GM23338 (cell line): Measurements from ENCODE around the gene ZNF526. TPM values are rescaled to one million over a fixed set of nuclear protein-coding genes. Genes with fewer than 3 reads are reported as not detected.

Experiments used
- ATAC-seq: fragments of 200-7000 bp; cut with Tn5 transposase; 3 replicates; pipeline ENCODE4 v1.9.1; 2020
- DNase-seq: peaks from one replicate; pipeline ENCODE4 v3.0.0-alpha.2; 2015; ENCODE audit warnings: low spot score
- H2AFZ ChIP-seq: fragments of 200-600 bp; sonication (generic); 2 replicates; pipeline ENCODE4 v1.8.0; 2016; ENCODE audit warnings: antibody characterized with exemption, mild to moderate bottlenecking, moderate library complexity
- H3F3A ChIP-seq: fragments of 200-600 bp; sonication (generic); replicated peaks from 2 replicates; pipeline ENCODE4 v1.8.0; 2017; ENCODE audit warnings: antibody characterized with exemption, mixed run types, low read depth
- H3K27ac ChIP-seq: fragments of 200-600 bp; sonication (generic); 2 replicates; pipeline ENCODE4 v1.6.1; 2016; ENCODE audit warnings: low read depth
- H3K27me3 ChIP-seq: fragments of 200-600 bp; sonication (generic); 2 replicates; pipeline ENCODE4 v1.8.0; 2016; ENCODE audit warnings: mild to moderate bottlenecking, mixed run types, moderate library complexity; ENCODE audit not compliant: insufficient read depth
- H3K36me3 ChIP-seq: fragments of 200-600 bp; sonication (generic); 2 replicates; pipeline ENCODE4 v1.8.0; 2016; ENCODE audit warnings: mild to moderate bottlenecking; ENCODE audit not compliant: insufficient read depth
- H3K4me1 ChIP-seq: fragments of 200-600 bp; sonication (generic); 2 replicates; pipeline ENCODE4 v1.8.0; 2016; ENCODE audit warnings: mild to moderate bottlenecking, moderate library complexity; ENCODE audit not compliant: insufficient read depth
- H3K4me2 ChIP-seq: fragments of 200-600 bp; sonication (generic); 2 replicates; pipeline ENCODE4 v1.7.1; 2017; ENCODE audit warnings: mixed run types
- H3K4me3 ChIP-seq: fragments of 200-600 bp; sonication (generic); 2 replicates; pipeline ENCODE4 v1.6.1; 2016; ENCODE audit warnings: mixed run types
- H3K79me2 ChIP-seq: fragments of 200-600 bp; sonication (generic); replicated peaks from 2 replicates; pipeline ENCODE4 v1.8.0; 2017; ENCODE audit warnings: mild to moderate bottlenecking; ENCODE audit not compliant: insufficient read depth
- H3K9me2 ChIP-seq: fragments of 200-600 bp; sonication (generic); 2 replicates; pipeline ENCODE4 v1.8.0; 2017; ENCODE audit not compliant: insufficient read depth
- H4K20me1 ChIP-seq: fragments of 200-600 bp; sonication (generic); replicated peaks from 2 replicates; pipeline ENCODE4 v1.8.0; 2017; ENCODE audit warnings: mild to moderate bottlenecking; ENCODE audit not compliant: insufficient read depth
- H3K27ac Mint-ChIP-seq: 2 replicates; pipeline ENCODE4 v1.8.0; 2020; ENCODE audit warnings: inconsistent platforms, mild to moderate bottlenecking, moderate library complexity, mixed read lengths
- H3K27me3 Mint-ChIP-seq: 3 replicates; pipeline ENCODE4 v1.8.0; 2022; ENCODE audit warnings: low read depth, mild to moderate bottlenecking, moderate library complexity, mixed read lengths, inconsistent platforms; ENCODE audit not compliant: insufficient read depth, poor library complexity
- H3K36me3 Mint-ChIP-seq: 3 replicates; pipeline ENCODE4 v1.8.0; 2021; ENCODE audit warnings: low read depth, mild to moderate bottlenecking, inconsistent platforms, moderate library complexity, mixed read lengths
- H3K4me1 Mint-ChIP-seq: 3 replicates; pipeline ENCODE4 v1.8.0; 2020; ENCODE audit warnings: mild to moderate bottlenecking, inconsistent platforms, mixed read lengths
- H3K4me3 Mint-ChIP-seq: 3 replicates; pipeline ENCODE4 v1.8.0; 2021; ENCODE audit warnings: moderate library complexity, mild to moderate bottlenecking, inconsistent platforms, mixed read lengths
- H3K9me3 Mint-ChIP-seq: 3 replicates; pipeline ENCODE4 v1.8.0; 2020; ENCODE audit warnings: moderate library complexity, mild to moderate bottlenecking, inconsistent platforms, mixed read lengths
- CREB1 ChIP-seq: fragments of 250-450 bp; sonication (Bioruptor Pico); IDR thresholded peaks from 2 replicates; pipeline ENCODE4 v1.5.0; 2020; ENCODE audit warnings: low read depth, mild to moderate bottlenecking, moderate library complexity
- JUNB ChIP-seq: IDR thresholded peaks from one replicate; pipeline ENCODE4 v1.6.1; 2016; ENCODE audit warnings: antibody characterized with exemption; ENCODE audit not compliant: unreplicated experiment
- POLR2AphosphoS5 ChIP-seq: IDR thresholded peaks from 2 replicates; pipeline ENCODE4 v1.6.1; 2016; ENCODE audit warnings: antibody characterized with exemption, low read depth
- REST ChIP-seq: IDR thresholded peaks from one replicate; pipeline ENCODE4 v1.6.1; 2018; ENCODE audit warnings: antibody characterized with exemption; ENCODE audit not compliant: unreplicated experiment
- STAT1 ChIP-seq: IDR thresholded peaks from one replicate; pipeline ENCODE4 v1.6.1; 2016; ENCODE audit warnings: antibody characterized with exemption; ENCODE audit not compliant: unreplicated experiment
- ZNF114 ChIP-seq: fragments of 250-450 bp; sonication (Bioruptor Pico); IDR thresholded peaks from 2 replicates; pipeline ENCODE4 v1.5.0; 2020; ENCODE audit warnings: mild to moderate bottlenecking, moderate library complexity
- ZNF331 ChIP-seq: fragments of 250-450 bp; sonication (Bioruptor Pico); IDR thresholded peaks from 2 replicates; pipeline ENCODE4 v1.5.0; 2020; ENCODE audit warnings: low read depth, mild to moderate bottlenecking, moderate library complexity
- polyA plus RNA-seq: library from polyadenylated mRNA; unstranded; fragments of >200 nt; fragmentation: Nextera tagmentation; extraction: Ambion mirVana; gene quantifications from 2 replicates; pipeline ENCODE4 v1.2.1, GENCODE V29; 2016
- total RNA-seq: library from RNA; depleted of rRNA; stranded (reverse); fragments of >200 nt; shearing (Covaris generic); gene quantifications from 2 replicates; pipeline ENCODE4 v1.2.3, GENCODE V29; 2014
- TF ChIP-seq, protein P1 (sequence below), 2 experiments: fragments of 200-600 bp in 1 of 2; sonication (generic) in 1 of 2; conservative IDR thresholded peaks; 2 replicates each; pipeline versions ENCODE4 v1.5.1 to v1.6.1; 2016 to 2017; ENCODE audit warnings: antibody characterized with exemption in 2 of 2, low read depth in 2 of 2, mild to moderate bottlenecking in 2 of 2, moderate library complexity in 1 of 2
- TF ChIP-seq, protein P2 (sequence below): IDR thresholded peaks from 2 replicates; pipeline ENCODE4 v1.6.1; 2016; ENCODE audit warnings: antibody characterized with exemption

The ZNF526 gene
- total and polyA plus RNA-seq, 2 experiments from 2014 or later = 4.7 to 13.3 TPM

- TF ChIP-seq, protein P1, sequence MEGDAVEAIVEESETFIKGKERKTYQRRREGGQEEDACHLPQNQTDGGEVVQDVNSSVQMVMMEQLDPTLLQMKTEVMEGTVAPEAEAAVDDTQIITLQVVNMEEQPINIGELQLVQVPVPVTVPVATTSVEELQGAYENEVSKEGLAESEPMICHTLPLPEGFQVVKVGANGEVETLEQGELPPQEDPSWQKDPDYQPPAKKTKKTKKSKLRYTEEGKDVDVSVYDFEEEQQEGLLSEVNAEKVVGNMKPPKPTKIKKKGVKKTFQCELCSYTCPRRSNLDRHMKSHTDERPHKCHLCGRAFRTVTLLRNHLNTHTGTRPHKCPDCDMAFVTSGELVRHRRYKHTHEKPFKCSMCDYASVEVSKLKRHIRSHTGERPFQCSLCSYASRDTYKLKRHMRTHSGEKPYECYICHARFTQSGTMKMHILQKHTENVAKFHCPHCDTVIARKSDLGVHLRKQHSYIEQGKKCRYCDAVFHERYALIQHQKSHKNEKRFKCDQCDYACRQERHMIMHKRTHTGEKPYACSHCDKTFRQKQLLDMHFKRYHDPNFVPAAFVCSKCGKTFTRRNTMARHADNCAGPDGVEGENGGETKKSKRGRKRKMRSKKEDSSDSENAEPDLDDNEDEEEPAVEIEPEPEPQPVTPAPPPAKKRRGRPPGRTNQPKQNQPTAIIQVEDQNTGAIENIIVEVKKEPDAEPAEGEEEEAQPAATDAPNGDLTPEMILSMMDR (conservative IDR thresholded peaks at IDR 0.05; ENCODE audit: low read depth in 2 of 2) = no peak
- no peak for TF ChIP-seq STAT1
- TF ChIP-seq CREB1 (CRISPR knock-in tag) = no peak
- no peak for TF ChIP-seq ZNF114
- TF ChIP-seq REST = no peak
These were observed 5.2 kb upstream of the ZNF526 start (continued) for GRCh38 chr19:42214810-42215485.

DNA sequence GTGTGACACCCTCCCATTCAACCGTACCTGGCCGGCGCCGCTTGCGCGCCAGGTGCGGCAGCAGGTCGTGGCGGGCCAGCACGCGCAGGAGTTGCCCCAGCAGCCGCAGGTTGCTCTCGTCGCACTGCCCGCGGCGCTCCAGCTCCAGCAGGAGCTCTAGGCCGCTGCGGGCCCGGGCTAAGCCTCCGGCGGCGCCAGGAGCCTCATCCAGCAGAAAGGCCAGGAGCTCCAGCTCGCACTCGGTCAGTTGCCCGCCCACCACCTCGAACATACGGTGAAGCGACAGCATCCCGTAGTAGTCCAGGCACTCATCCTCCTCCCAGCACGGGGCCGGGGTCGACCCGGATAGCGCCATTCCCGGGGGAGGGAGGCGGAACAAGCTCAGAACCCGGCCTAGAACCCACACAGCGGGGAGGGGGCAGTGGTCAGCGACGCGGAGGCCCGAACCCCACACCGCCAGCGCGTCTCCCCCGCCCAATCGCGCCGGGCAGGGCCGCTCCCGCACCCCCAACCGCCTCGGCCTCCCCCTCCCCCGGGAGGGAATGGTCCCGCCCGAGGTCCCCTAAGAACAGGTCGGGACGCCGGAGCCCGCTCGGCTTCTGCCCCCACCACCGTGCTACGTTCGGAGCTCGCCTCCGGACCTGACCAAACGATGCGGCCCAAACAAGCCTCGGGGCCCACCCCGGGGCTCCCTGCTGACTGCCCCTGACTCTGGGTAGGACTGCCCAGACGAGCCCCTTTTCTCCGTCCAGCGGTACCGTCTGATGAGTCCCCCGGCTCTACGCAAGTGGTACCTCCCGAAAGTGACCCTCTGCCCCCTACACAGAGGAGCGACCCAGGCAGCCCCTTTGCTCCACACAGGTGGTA is 3.2 kb upstream of the ZNF526 start:
- H3K36me3 Mint-ChIP-seq = peaks cover 36% of the 10 kb centered on the region
- Histone ChIP-seq H3K27ac (peak overlapping the region; percentile 96), H3K79me2 (peaks cover 60% of the 10 kb centered on the region), H3K9me2 (no peaks in the 10 kb centered on the region), H3K4me2 (peak overlapping the region; percentile 96), H3K36me3 (peaks cover 17% of the 10 kb centered on the region; the same call in 1 of the 2 replicates), H3K4me1 (peaks cover 9% of the 10 kb centered on the region), H3K4me3 (peak overlapping the region; percentile 92), H2AFZ (no peak overlapping the region), H4K20me1 (peaks cover 29% of the 10 kb centered on the region), H3K27me3 (no peaks in the 10 kb centered on the region), H3F3A (peaks cover 28% of the 10 kb centered on the region)
- ATAC-seq (peak; percentile 56), DNase-seq (peak; percentile 80)
- H3K9me3 Mint-ChIP-seq = no peaks in the 10 kb centered on the region
- peaks cover 29% of the 10 kb centered on the region for H3K27me3 Mint-ChIP-seq
- H3K4me3 Mint-ChIP-seq = peak overlapping the region; percentile 94
- H3K4me1 Mint-ChIP-seq = peaks cover 34% of the 10 kb centered on the region
- peak overlapping the region; percentile 97 for H3K27ac Mint-ChIP-seq
- TF ChIP-seq, protein P2, sequence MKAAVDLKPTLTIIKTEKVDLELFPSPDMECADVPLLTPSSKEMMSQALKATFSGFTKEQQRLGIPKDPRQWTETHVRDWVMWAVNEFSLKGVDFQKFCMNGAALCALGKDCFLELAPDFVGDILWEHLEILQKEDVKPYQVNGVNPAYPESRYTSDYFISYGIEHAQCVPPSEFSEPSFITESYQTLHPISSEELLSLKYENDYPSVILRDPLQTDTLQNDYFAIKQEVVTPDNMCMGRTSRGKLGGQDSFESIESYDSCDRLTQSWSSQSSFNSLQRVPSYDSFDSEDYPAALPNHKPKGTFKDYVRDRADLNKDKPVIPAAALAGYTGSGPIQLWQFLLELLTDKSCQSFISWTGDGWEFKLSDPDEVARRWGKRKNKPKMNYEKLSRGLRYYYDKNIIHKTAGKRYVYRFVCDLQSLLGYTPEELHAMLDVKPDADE = no peak
- TF ChIP-seq ZNF331 (CRISPR knock-in tag) = no peak
- peak; percentile 45; the same call in 1 of the 2 replicates for TF ChIP-seq CREB1 (CRISPR knock-in tag)
- no peak; the same call in 1 of the 2 replicates for TF ChIP-seq POLR2AphosphoS5
- no peak for TF ChIP-seq JUNB
- TF ChIP-seq STAT1 = no peak
